HK-2 (cell line): ENCODE measurements around the gene RPS5.
"Not testable (repeated sequence)": the region's sequence is repeated elsewhere in the genome, so short reads cannot be mapped to it uniquely, and the experiment has no call there.

ENCODE experiments used
- DNase-seq: peaks from one replicate; pipeline ENCODE4 v3.0.0-alpha.2; 2018; ENCODE audit not compliant: unreplicated experiment

RPS5 gene

GRCh38 chr19:58356766-58357480, 30.1 kb upstream of the RPS5 start:
- DNase-seq: no peak

GRCh38 chr19:58357481-58358145, 29.5 kb upstream of the RPS5 start:
- DNase-seq: no peak

GRCh38 chr19:58361900-58362271, 25.2 kb upstream of the RPS5 start:
- peak; percentile 74 for DNase-seq

- DNase-seq: peak; percentile 99
These were observed 24.6 kb upstream of the RPS5 start, which contains the start of gene ZNF497 for GRCh38 chr19:58362272-58362994. Gene ZNF497 (minus strand): TSS chr19:58362751. CDS start chr19:58357635, 5,116 bp downstream.

GRCh38 chr19:58364146-58364545, 22.9 kb upstream of the RPS5 start:
- no peak for DNase-seq

- no peak for DNase-seq
These were observed 20.3 kb upstream of the RPS5 start for GRCh38 chr19:58366585-58367430.

GRCh38 chr19:58367698-58368454, 19.2 kb upstream of the RPS5 start:
- no peak for DNase-seq

- DNase-seq: no peak
These were observed 18.3 kb upstream of the RPS5 start for GRCh38 chr19:58368561-58369360.

GRCh38 chr19:58372311-58373133, 14.5 kb upstream of the RPS5 start:
- DNase-seq: no peak

- no peak for DNase-seq
These were observed 12.9 kb upstream of the RPS5 start for GRCh38 chr19:58374200-58374599.

GRCh38 chr19:58376724-58377123, 10.3 kb upstream of the RPS5 start:
- DNase-seq: not testable (repeated sequence)

GRCh38 chr19:58379246-58379645, 7.8 kb upstream of the RPS5 start:
- DNase-seq: no peak

- DNase-seq: no peak
These were observed 6.9 kb upstream of the RPS5 start for GRCh38 chr19:58380037-58380661.

GRCh38 chr19:58380662-58381459, 6.2 kb upstream of the RPS5 start, which contains the start of gene ZNF837:
Gene ZNF837 (minus strand): TSS chr19:58381030. CDS start chr19:58369332, 11,698 bp downstream.
- peak; percentile 99 for DNase-seq

GRCh38 chr19:58381460-58382212, 5.4 kb upstream of the RPS5 start:
- DNase-seq: no peak

- DNase-seq: no peak
These were observed 4.0 kb upstream of the RPS5 start for GRCh38 chr19:58382997-58383603.
